ENCODE data around the gene M6PR.

DNA sequence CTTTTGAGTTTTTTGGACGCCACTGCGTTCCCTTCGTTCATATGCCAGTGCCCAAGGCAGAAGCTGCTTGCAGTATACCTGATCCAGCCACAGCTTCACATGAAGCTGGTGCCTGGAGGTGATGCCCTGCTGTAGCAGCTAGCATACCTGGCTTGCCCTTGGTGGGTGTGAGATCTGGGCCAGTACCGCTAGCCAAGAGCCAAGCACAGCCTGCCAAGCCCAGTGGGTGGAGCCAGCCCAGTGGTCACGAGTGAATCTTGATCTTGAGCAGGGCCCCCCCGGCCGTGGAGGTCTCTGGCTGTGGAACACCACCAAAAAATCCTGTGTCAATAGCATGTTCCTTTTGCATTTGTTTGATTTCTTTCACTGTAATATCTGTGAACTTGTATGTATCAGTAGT, 7.3 kb upstream of the M6PR start:
- TF ChIP-seq, protein P1, sequence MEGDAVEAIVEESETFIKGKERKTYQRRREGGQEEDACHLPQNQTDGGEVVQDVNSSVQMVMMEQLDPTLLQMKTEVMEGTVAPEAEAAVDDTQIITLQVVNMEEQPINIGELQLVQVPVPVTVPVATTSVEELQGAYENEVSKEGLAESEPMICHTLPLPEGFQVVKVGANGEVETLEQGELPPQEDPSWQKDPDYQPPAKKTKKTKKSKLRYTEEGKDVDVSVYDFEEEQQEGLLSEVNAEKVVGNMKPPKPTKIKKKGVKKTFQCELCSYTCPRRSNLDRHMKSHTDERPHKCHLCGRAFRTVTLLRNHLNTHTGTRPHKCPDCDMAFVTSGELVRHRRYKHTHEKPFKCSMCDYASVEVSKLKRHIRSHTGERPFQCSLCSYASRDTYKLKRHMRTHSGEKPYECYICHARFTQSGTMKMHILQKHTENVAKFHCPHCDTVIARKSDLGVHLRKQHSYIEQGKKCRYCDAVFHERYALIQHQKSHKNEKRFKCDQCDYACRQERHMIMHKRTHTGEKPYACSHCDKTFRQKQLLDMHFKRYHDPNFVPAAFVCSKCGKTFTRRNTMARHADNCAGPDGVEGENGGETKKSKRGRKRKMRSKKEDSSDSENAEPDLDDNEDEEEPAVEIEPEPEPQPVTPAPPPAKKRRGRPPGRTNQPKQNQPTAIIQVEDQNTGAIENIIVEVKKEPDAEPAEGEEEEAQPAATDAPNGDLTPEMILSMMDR (optimal IDR thresholded peaks at IDR 0.05 in 1 of 3, IDR thresholded peaks at IDR 0.05 in 1 of 3, conservative IDR thresholded peaks at IDR 0.05 in 1 of 3; ENCODE audit: extremely low read depth in 1 of 3, insufficient read depth in 2 of 3, low read length in 3 of 3) = no peak
- no peak for TF ChIP-seq EZH2 (IDR thresholded peaks at IDR 0.05; ENCODE audit: low read length)
